Measurements from ENCODE around the gene SDF2L1. TPM values are rescaled to one million over a fixed set of nuclear protein-coding genes. Genes with fewer than 3 reads are reported as not detected.
"Not testable (repeated sequence)": the region's sequence is repeated elsewhere in the genome, so short reads cannot be mapped to it uniquely, and the experiment has no call there.

SDF2L1 gene
- total RNA-seq, 2 donors from 2014 or later, result 22.8 to 29.9 TPM

GRCh38 chr22:21609556-21610157, 32.4 kb upstream of the SDF2L1 start:
- Mint-ChIP-seq H3K4me1 (ENCODE audit: low read depth) (peaks cover 40% of the 10 kb centered on the region), H3K27ac (peak overlapping the region; percentile 52)
- H3K27me3 Mint-ChIP-seq (ENCODE audit: low read depth); ATAC-seq (replicated peaks in 1 of 2); H3K4me3 Mint-ChIP-seq; H3K9me3 Mint-ChIP-seq; H3K36me3 Mint-ChIP-seq (ENCODE audit: insufficient read depth in 2 of 2); DNase-seq: not testable (repeated sequence)

GRCh38 chr22:21611210-21611977, 30.7 kb upstream of the SDF2L1 start:
- H3K27me3 Mint-ChIP-seq (ENCODE audit: low read depth), result no peaks in the 10 kb centered on the region
- H3K4me1 Mint-ChIP-seq (ENCODE audit: low read depth), result peaks cover 31% of the 10 kb centered on the region

GRCh38 chr22:21612858-21613257, 29.2 kb upstream of the SDF2L1 start:
- no peak overlapping the region for H3K27ac Mint-ChIP-seq
- H3K27me3 Mint-ChIP-seq (ENCODE audit: low read depth), result no peaks in the 10 kb centered on the region
- peaks cover 19% of the 10 kb centered on the region for H3K4me1 Mint-ChIP-seq (ENCODE audit: low read depth)
- H3K36me3 Mint-ChIP-seq (ENCODE audit: insufficient read depth in 2 of 2), result peaks cover 6 to 15% of the 10 kb centered on the region in 2 donors
- no peak overlapping the region for H3K4me3 Mint-ChIP-seq
- H3K9me3 Mint-ChIP-seq, result no peaks in the 10 kb centered on the region
- DNase-seq, result no peak
- no peak for ATAC-seq (replicated peaks in 1 of 2)

More at GRCh38 chr22:21611210-21611977, 30.7 kb upstream of the SDF2L1 start:
- Mint-ChIP-seq H3K4me3 (no peak overlapping the region), H3K36me3 (ENCODE audit: insufficient read depth in 2 of 2) (peaks cover 6 to 14% of the 10 kb centered on the region in 2 donors), H3K9me3 (no peaks in the 10 kb centered on the region), H3K27ac (no peak overlapping the region)
- ATAC-seq (replicated peaks in 1 of 2) (no peak), DNase-seq (no peak)

GRCh38 chr22:21613553-21614233, 28.4 kb upstream of the SDF2L1 start:
- Mint-ChIP-seq H3K9me3 (no peaks in the 10 kb centered on the region), H3K4me3 (no peak overlapping the region), H3K36me3 (ENCODE audit: insufficient read depth in 2 of 2) (peaks cover 6 to 15% of the 10 kb centered on the region in 2 donors), H3K27ac (no peak overlapping the region), H3K27me3 (ENCODE audit: low read depth) (no peaks in the 10 kb centered on the region), H3K4me1 (ENCODE audit: low read depth) (peaks cover 17% of the 10 kb centered on the region)
- ATAC-seq (replicated peaks in 1 of 2) (no peak), DNase-seq (no peak)

- Mint-ChIP-seq H3K4me1 (ENCODE audit: low read depth) (peaks cover 19% of the 10 kb centered on the region), H3K27ac (no peak overlapping the region)
- no peak for ATAC-seq (replicated peaks in 1 of 2)
These were observed 26.4 kb upstream of the SDF2L1 start for GRCh38 chr22:21615731-21616130.

GRCh38 chr22:21617337-21617736, 24.8 kb upstream of the SDF2L1 start:
- Mint-ChIP-seq H3K36me3 (ENCODE audit: insufficient read depth in 2 of 2) (peaks cover 5 to 17% of the 10 kb centered on the region in 2 donors), H3K27ac (peak overlapping the region; percentile 91), H3K4me1 (ENCODE audit: low read depth) (peaks cover 12% of the 10 kb centered on the region)
- DNase-seq; ATAC-seq (replicated peaks in 1 of 2); H3K27me3 Mint-ChIP-seq (ENCODE audit: low read depth); H3K9me3 Mint-ChIP-seq; H3K4me3 Mint-ChIP-seq: not testable (repeated sequence)

More at GRCh38 chr22:21615731-21616130, 26.4 kb upstream of the SDF2L1 start:
- peaks cover 5 to 17% of the 10 kb centered on the region in 2 donors for H3K36me3 Mint-ChIP-seq (ENCODE audit: insufficient read depth in 2 of 2)
- H3K9me3 Mint-ChIP-seq, result no peaks in the 10 kb centered on the region
- no peak overlapping the region for H3K4me3 Mint-ChIP-seq
- H3K27me3 Mint-ChIP-seq (ENCODE audit: low read depth), result no peaks in the 10 kb centered on the region
- no peak for DNase-seq

GRCh38 chr22:21621025-21621424, 21.1 kb upstream of the SDF2L1 start:
- Mint-ChIP-seq H3K27ac (no peak overlapping the region), H3K36me3 (ENCODE audit: insufficient read depth in 2 of 2) (peaks cover 1 to 12% of the 10 kb centered on the region in 2 donors), H3K4me1 (ENCODE audit: low read depth) (peaks cover 28% of the 10 kb centered on the region), H3K27me3 (ENCODE audit: low read depth) (no peaks in the 10 kb centered on the region), H3K4me3 (no peak overlapping the region), H3K9me3 (no peaks in the 10 kb centered on the region)
- DNase-seq (no peak), ATAC-seq (replicated peaks in 1 of 2) (no peak)

- Mint-ChIP-seq H3K9me3 (no peaks in the 10 kb centered on the region), H3K4me1 (ENCODE audit: low read depth) (peaks cover 40% of the 10 kb centered on the region), H3K4me3 (no peak overlapping the region), H3K27me3 (ENCODE audit: low read depth) (no peaks in the 10 kb centered on the region), H3K27ac (peak overlapping the region; percentile 30), H3K36me3 (ENCODE audit: insufficient read depth in 2 of 2) (peaks cover 0 to 11% of the 10 kb centered on the region in 2 donors)
- ATAC-seq (replicated peaks in 1 of 2) (no peak), DNase-seq (no peak)
These were observed 19.8 kb upstream of the SDF2L1 start for GRCh38 chr22:21622011-21622918.

- no peak overlapping the region for H3K4me3 Mint-ChIP-seq
- ATAC-seq (replicated peaks in 1 of 2), result no peak
- no peaks in the 10 kb centered on the region for H3K27me3 Mint-ChIP-seq (ENCODE audit: low read depth)
- H3K4me1 Mint-ChIP-seq (ENCODE audit: low read depth), result peaks cover 48% of the 10 kb centered on the region
- no peaks in the 10 kb centered on the region for H3K9me3 Mint-ChIP-seq
- DNase-seq, result no peak
- H3K36me3 Mint-ChIP-seq (ENCODE audit: insufficient read depth in 2 of 2), result peaks cover 0 to 18% of the 10 kb centered on the region in 2 donors
- peak overlapping the region; percentile 30 for H3K27ac Mint-ChIP-seq
These were observed 19.0 kb upstream of the SDF2L1 start for GRCh38 chr22:21622919-21623647.

- H3K9me3 Mint-ChIP-seq, result no peaks in the 10 kb centered on the region
- peaks cover 53% of the 10 kb centered on the region for H3K4me1 Mint-ChIP-seq (ENCODE audit: low read depth)
- H3K27ac Mint-ChIP-seq, result no peak overlapping the region
- peaks cover 0 to 21% of the 10 kb centered on the region in 2 donors for H3K36me3 Mint-ChIP-seq (ENCODE audit: insufficient read depth in 2 of 2)
- DNase-seq (no peak), ATAC-seq (replicated peaks in 1 of 2) (no peak)
- H3K27me3 Mint-ChIP-seq (ENCODE audit: low read depth), result no peaks in the 10 kb centered on the region
- no peak overlapping the region for H3K4me3 Mint-ChIP-seq
These were observed 18.5 kb upstream of the SDF2L1 start for GRCh38 chr22:21623648-21623970.

- Mint-ChIP-seq H3K4me3 (no peak overlapping the region), H3K27ac (peak overlapping the region; percentile 84), H3K4me1 (ENCODE audit: low read depth) (peaks cover 58% of the 10 kb centered on the region), H3K9me3 (no peaks in the 10 kb centered on the region), H3K27me3 (ENCODE audit: low read depth) (no peaks in the 10 kb centered on the region), H3K36me3 (ENCODE audit: insufficient read depth in 2 of 2) (peaks cover 2 to 23% of the 10 kb centered on the region in 2 donors)
- ATAC-seq (replicated peaks in 1 of 2) (peak in 1 of 2 donors; percentile 10), DNase-seq (peak; percentile 47 to 53)
These were observed 17.8 kb upstream of the SDF2L1 start for GRCh38 chr22:21624120-21624879.

Measured in activated T-cell treated with anti-CD3 and anti-CD28 coated beads, Interleukin-2, amount 50 U/mL, for 72 hours (primary cell).